Gastroesophageal sphincter (tissue), 3 donors: ENCODE data around the gene SLC12A4.

Experiments
- EP300 ChIP-seq: sonication (generic); formaldehyde crosslinking; IDR thresholded peaks from one replicate; pipeline ENCODE4 v1.6.1; 2017; ENCODE audit warnings: antibody characterized with exemption, mild to moderate bottlenecking
- POLR2A ChIP-seq, 2 donors: fragments of 450-650 bp; IDR thresholded peaks; one replicate each; pipeline ENCODE4 v1.6.1; 2017; ENCODE audit warnings: antibody characterized with exemption in 2 of 2, mild to moderate bottlenecking in 2 of 2, moderate library complexity in 1 of 2
- TF ChIP-seq, protein P1 (sequence below), 4 experiments: fragments of 200-600 bp in 2 of 4; fragments of 450-650 bp in 2 of 4; sonication (generic) in 1 of 4; IDR thresholded peaks; one replicate each; pipeline ENCODE4 v1.5.1; 2017 to 2019; ENCODE audit warnings: antibody characterized with exemption in 4 of 4, mild to moderate bottlenecking in 2 of 4, moderate library complexity in 2 of 4

DNA sequence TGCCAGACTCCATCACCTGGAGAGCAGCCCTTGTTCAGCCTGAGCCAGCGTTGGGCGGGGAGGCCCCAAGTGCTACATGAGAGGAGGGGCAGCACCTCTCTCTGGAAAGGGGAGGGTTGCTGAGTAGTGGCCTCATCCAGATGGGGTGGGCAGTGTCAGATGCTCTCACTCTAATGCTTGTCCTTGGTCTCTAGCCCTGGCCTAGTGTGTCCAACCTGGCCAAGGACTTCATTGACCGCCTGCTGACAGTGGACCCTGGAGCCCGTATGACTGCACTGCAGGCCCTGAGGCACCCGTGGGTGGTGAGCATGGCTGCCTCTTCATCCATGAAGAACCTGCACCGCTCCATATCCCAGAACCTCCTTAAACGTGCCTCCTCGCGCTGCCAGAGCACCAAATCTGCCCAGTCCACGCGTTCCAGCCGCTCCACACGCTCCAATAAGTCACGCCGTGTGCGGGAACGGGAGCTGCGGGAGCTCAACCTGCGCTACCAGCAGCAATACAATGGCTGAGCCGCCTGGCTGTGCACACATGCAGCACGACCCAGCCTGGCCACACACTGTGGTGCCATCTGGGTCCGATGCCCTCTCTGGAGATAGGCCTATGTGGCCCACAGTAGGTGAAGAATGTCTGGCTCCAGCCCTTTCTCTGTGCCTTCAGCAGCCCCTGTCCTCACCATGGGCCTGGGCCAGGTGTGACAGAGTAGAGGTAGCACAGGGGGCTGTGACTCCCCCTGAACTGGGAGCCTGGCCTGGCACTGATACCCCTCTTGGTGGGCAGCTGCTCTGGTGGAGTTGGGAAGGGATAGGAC lies 41.1 kb downstream of the SLC12A4 start:
- TF ChIP-seq POLR2A (IDR thresholded peaks at IDR 0.05) (no peak), EP300 (no peak)
- TF ChIP-seq, protein P1, sequence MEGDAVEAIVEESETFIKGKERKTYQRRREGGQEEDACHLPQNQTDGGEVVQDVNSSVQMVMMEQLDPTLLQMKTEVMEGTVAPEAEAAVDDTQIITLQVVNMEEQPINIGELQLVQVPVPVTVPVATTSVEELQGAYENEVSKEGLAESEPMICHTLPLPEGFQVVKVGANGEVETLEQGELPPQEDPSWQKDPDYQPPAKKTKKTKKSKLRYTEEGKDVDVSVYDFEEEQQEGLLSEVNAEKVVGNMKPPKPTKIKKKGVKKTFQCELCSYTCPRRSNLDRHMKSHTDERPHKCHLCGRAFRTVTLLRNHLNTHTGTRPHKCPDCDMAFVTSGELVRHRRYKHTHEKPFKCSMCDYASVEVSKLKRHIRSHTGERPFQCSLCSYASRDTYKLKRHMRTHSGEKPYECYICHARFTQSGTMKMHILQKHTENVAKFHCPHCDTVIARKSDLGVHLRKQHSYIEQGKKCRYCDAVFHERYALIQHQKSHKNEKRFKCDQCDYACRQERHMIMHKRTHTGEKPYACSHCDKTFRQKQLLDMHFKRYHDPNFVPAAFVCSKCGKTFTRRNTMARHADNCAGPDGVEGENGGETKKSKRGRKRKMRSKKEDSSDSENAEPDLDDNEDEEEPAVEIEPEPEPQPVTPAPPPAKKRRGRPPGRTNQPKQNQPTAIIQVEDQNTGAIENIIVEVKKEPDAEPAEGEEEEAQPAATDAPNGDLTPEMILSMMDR (IDR thresholded peaks at IDR 0.05): no peak
